HG02763 (cell line): ENCODE measurements around the gene CCDC14.
"Not testable (repeated sequence)": the region's sequence is repeated elsewhere in the genome, so short reads cannot be mapped to it uniquely, and the experiment has no call there.

Experiments
- ATAC-seq: cut with Tn5 transposase; IDR thresholded peaks from one replicate; pipeline ENCODE4 v1.9.1; 2021; ENCODE audit warnings: mild to moderate bottlenecking, moderate library complexity; ENCODE audit not compliant: unreplicated experiment

The CCDC14 gene, protein sequence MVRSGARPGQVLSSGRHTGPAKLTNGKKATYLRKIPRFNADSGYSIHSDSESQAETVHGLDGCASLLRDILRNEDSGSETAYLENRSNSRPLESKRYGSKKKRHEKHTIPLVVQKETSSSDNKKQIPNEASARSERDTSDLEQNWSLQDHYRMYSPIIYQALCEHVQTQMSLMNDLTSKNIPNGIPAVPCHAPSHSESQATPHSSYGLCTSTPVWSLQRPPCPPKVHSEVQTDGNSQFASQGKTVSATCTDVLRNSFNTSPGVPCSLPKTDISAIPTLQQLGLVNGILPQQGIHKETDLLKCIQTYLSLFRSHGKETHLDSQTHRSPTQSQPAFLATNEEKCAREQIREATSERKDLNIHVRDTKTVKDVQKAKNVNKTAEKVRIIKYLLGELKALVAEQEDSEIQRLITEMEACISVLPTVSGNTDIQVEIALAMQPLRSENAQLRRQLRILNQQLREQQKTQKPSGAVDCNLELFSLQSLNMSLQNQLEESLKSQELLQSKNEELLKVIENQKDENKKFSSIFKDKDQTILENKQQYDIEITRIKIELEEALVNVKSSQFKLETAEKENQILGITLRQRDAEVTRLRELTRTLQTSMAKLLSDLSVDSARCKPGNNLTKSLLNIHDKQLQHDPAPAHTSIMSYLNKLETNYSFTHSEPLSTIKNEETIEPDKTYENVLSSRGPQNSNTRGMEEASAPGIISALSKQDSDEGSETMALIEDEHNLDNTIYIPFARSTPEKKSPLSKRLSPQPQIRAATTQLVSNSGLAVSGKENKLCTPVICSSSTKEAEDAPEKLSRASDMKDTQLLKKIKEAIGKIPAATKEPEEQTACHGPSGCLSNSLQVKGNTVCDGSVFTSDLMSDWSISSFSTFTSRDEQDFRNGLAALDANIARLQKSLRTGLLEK

DNA sequence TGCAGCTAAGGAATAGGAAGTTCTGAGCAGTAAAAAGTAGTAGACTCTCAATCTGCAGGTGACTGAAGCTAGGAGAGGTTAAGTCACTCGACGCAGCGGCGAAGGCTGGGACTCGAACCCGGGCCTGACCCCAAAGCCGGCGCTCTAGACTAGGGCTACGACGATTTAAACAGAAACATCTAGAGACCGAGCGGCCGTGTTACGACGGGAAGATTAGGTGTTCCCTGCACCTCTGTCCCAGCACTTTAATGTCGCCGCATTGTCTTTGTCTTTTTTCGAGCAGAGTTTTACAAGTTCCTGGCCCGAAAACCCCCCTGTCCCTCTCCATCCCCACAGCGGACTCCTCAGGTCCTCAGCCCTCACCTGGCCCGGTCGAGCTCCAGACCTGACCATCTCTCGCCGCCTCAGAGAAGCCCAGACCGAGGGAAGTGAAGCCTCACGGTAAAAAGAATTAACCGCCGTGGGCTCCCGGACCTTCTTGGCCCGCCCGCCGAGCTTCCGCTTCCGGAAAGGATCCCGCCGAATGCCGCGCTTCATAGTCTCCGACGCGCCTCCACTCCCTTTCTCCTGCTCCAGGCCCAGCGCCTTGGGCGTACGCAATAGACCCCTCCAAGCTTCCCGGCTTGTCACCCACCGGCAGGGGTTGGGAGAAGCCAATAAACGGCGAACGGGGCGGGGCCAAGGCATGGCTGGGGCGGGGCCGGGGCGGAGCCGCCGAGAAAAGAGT, at the start of gene CCDC14:
Gene CCDC14, minus strand, starts transcription at position 449 of the 727 bp plus-strand sequence. Its CDS starts 56 bp downstream, at position 393.
- ATAC-seq = peak; percentile 87

DNA sequence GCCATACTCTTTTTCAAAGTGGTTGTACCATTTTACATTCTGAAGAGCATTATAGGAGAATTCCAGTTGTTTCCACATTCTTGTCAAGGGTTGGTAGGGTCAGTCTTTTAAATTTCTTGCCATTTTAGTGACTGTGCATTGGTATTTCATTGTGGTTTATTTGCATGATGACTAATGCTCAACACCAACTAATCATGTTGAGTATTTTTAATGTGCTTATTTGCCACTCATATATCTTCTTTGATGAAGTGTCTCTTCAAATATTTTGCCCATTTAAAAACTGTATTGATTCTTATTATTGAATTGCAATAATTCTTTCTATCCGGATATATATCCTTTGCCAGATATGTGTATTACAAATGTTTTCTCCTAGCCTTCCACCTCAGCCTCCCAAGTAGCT, 47.3 kb upstream of the CCDC14 start:
- ATAC-seq = not testable (repeated sequence)

- ATAC-seq = no peak
These were observed 46.2 kb upstream of the CCDC14 start for GRCh38 chr3:124007186-124007585.

DNA sequence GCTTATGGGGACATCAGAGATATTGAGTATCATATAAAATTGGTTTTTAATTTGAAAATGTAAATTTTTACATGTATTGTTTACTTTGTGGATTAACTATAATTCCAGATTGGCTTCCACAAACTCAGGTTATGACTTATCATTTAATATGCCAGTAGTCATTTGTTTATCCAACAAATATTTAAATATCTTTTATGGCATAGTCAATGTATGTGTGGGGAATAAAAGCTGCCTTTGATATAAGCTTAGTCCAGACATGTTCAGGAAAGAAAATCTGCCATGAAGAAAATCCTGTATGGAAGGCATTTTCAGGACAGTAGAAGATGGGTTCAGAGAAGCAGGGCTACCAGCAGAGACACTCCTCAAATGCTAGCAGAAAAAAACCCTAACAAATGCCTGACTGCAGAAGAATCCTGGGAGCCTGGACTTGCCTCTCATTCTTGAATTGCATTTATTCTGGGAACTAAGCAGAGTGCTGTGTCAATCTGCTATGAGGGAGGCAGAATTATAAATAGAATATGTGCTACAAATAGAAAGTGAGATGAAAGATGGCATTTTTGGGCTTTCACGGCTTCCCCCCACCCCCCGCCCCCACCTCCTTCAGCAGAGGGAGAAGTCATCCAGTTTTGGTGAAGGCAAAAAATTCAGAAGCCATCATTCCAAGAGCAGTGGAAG, 41.5 kb upstream of the CCDC14 start:
- ATAC-seq = not testable (repeated sequence)

- not testable (repeated sequence) for ATAC-seq
These were observed 40.3 kb upstream of the CCDC14 start for GRCh38 chr3:124001366-124001765.

GRCh38 chr3:123997543-123997942, 36.5 kb upstream of the CCDC14 start:
- no peak for ATAC-seq

DNA sequence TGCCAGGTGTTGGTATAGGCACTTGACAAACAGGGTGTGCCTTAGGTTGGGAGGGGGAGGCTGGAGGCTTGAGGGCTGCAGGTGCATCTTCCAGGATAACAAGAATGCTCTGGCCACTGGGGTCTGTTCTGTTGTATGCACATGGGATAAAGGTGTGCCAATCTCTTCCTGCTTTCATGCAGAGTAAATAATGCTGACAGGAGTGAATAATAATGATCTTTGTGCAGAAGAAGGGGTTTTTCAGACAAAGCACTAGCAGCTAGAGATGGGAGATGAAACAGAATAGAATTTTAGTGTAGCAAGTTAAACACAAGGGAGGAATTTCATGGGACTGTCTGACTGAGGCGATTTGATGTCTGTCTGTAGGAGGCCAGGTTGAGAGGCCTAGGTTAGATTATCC, 32.8 kb upstream of the CCDC14 start:
- no peak for ATAC-seq

- not testable (repeated sequence) for ATAC-seq
These were observed 30.9 kb upstream of the CCDC14 start, which contains the start of gene ROPN1 for GRCh38 chr3:123991730-123992588. TSS of gene ROPN1 (minus strand) at chr3:123992124. CDS start at chr3:123980481, 11,643 bp downstream.

- no peak for ATAC-seq
These were observed 25.4 kb upstream of the CCDC14 start for GRCh38 chr3:123986427-123986826.

DNA sequence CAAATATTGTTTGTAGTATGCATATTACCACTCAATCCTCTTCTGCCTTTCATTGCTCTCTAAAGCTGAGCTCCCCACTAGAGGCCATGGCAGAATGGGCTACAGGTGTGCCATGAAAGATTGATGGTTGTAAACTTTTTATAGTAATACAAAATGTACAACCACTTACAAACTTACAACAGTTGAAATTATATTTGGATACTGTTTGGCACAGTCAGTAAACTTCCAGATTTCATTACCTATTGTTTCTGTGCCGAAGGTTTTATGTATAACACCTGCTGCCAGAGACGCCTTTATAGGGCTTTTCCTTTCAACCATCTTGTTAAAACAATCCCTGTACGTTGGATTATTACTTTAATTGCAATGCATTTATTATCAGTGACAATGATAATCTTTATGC, 23.9 kb upstream of the CCDC14 start:
- ATAC-seq = no peak

DNA sequence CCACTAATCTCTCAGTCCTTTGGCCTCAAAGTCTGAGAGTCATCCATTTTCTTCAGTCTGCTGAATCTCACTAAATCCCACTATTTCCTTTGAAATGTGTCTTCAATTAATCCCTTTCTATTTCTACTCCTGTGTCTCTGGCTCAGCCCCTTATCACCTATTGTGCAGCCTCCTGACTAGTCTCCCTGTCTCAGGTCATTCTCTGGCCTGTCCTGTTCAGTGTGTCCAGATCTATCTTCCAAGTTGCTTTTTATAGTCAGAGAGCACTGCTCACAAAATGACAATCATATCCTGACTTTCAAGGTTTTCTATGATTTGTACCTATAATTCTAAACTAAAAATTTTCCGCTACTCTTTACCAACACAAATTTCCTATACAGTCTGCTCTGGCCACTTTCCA, 23.3 kb upstream of the CCDC14 start:
- no peak for ATAC-seq

GRCh38 chr3:123981317-123981716, 20.3 kb upstream of the CCDC14 start:
- not testable (repeated sequence) for ATAC-seq

- ATAC-seq = no peak
These were observed 19.5 kb upstream of the CCDC14 start for GRCh38 chr3:123980539-123980938.

GRCh38 chr3:123979525-123980501, 18.8 kb upstream of the CCDC14 start:
- ATAC-seq = not testable (repeated sequence)

GRCh38 chr3:123976904-123977303, 15.9 kb upstream of the CCDC14 start:
- not testable (repeated sequence) for ATAC-seq

DNA sequence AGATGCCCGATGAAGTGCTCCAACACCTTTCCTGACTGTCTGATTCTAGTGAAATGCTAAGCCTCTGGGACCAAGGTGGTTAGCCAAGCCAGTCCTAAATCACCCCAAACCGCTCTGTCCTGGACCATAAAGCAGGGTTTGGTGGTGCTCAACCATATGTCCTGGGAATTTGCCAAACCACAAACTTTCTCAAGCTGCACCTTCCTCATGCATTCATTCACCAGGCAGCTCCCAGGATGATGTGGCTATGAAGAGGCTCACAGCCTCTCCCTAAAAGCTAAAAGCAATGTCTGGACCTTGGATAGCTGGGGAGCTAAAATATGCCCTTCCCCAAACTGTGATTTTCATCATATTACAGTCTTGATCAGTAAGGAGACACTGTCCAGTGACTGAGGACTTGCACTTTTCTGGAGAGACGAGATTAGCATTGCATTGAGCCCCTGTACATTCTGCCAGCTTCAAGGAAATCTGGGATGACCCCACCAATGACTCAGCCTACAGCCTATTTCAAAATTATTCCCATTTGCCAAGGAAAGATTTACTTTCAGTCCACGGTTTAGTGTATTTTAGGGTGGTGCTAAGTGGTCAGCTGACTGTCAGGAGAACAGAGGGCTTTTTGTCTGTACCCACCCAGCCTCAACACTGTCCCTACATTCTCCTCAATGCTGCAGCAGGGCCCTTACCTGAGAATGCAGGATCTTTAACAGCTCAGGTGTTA, 15.3 kb upstream of the CCDC14 start:
- ATAC-seq = not testable (repeated sequence)

DNA sequence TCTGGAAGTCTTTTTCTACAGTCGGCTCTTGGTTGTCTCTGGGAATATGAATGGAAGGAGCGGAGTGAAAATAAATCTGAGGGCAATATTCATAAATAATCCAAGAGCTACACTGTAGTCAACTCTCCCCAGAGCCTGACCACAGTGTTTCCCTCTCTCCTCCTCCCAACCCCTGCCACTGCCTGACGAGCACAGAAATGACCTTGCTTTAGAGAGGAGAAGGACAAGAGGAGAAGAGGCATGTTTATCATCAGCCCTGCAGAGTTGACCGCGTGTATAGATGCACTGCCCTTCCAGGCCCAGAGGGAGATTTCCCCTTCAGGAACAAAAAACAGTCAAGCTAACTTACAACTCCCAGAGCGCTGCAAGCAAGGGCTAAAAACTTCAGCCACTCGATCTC, 14.0 kb upstream of the CCDC14 start:
- ATAC-seq = not testable (repeated sequence)

GRCh38 chr3:123971406-123971805, 10.4 kb upstream of the CCDC14 start:
- no peak for ATAC-seq
